DND-41 (cell line): ENCODE measurements around the gene SLC7A6OS.

ENCODE experiments used
- ATAC-seq: fragments of 200-7000 bp; cut with Tn5 transposase; 3 replicates; pipeline ENCODE4 v1.9.1; 2021; ENCODE audit warnings: low read depth; ENCODE audit not compliant: insufficient read depth
- DNase-seq: peaks from one replicate; pipeline ENCODE4 v3.0.0-alpha.2; 2020
- H2AFZ ChIP-seq: 2 replicates; pipeline ENCODE4 v1.6.0; 2012; ENCODE audit warnings: low read depth, low read length
- H3K27ac ChIP-seq: 2 replicates; pipeline ENCODE4 v1.5.1; 2012; ENCODE audit warnings: low read length, inconsistent platforms
- H3K27me3 ChIP-seq: fragments of 200-600 bp; sonication (generic); 2 replicates; pipeline ENCODE4 v1.6.0; 2012; ENCODE audit warnings: low read length, mild to moderate bottlenecking, inconsistent platforms; ENCODE audit not compliant: insufficient read depth, poor library complexity
- H3K36me3 ChIP-seq: 2 replicates; pipeline ENCODE4 v1.5.1; 2012; ENCODE audit warnings: low read length, inconsistent platforms; ENCODE audit not compliant: insufficient read depth
- H3K4me1 ChIP-seq: 2 replicates; pipeline ENCODE4 v1.5.1; 2012; ENCODE audit warnings: mild to moderate bottlenecking, low read length; ENCODE audit not compliant: insufficient read depth
- H3K4me2 ChIP-seq: 2 replicates; pipeline ENCODE4 v1.6.0; 2012; ENCODE audit warnings: mild to moderate bottlenecking, moderate library complexity, low read length, inconsistent platforms; ENCODE audit not compliant: insufficient read depth
- H3K4me3 ChIP-seq, 2 experiments: fragments of 200-600 bp in 1 of 2; shearing (Covaris generic) in 1 of 2; 2 replicates each; pipeline ENCODE4 v1.5.1; 2012 to 2016; ENCODE audit warnings: inconsistent platforms in 2 of 2, low read length in 2 of 2, mild to moderate bottlenecking in 2 of 2, low read depth in 1 of 2, moderate library complexity in 1 of 2
- H3K79me2 ChIP-seq: 2 replicates; pipeline ENCODE4 v1.6.0; 2012; ENCODE audit warnings: low read length, inconsistent platforms; ENCODE audit not compliant: insufficient read depth
- H3K9ac ChIP-seq: 2 replicates; pipeline ENCODE4 v1.6.0; 2012; ENCODE audit warnings: low read depth, mild to moderate bottlenecking, inconsistent platforms, low read length, moderate library complexity
- H3K9me3 ChIP-seq: 2 replicates; pipeline ENCODE4 v1.5.1; 2012; ENCODE audit warnings: low read length, moderate library complexity, mild to moderate bottlenecking, inconsistent platforms; ENCODE audit not compliant: insufficient read depth, severe bottlenecking
- H4K20me1 ChIP-seq: 2 replicates; pipeline ENCODE4 v1.6.0; 2012; ENCODE audit warnings: low read length; ENCODE audit not compliant: insufficient read depth
- EZH2 ChIP-seq: IDR thresholded peaks from 3 replicates; pipeline ENCODE4 v1.6.1; 2012; ENCODE audit warnings: borderline replicate concordance, low read depth, mild to moderate bottlenecking, moderate library complexity, low read length, inconsistent platforms; ENCODE audit not compliant: severe bottlenecking
- TF ChIP-seq, protein P1 (sequence below): IDR thresholded peaks from 2 replicates; pipeline ENCODE4 v1.5.1; 2012; ENCODE audit warnings: borderline replicate concordance, low read length, moderate library complexity, mild to moderate bottlenecking; ENCODE audit not compliant: poor library complexity, severe bottlenecking; ENCODE audit errors: extremely low read depth

SLC7A6OS gene

DNA sequence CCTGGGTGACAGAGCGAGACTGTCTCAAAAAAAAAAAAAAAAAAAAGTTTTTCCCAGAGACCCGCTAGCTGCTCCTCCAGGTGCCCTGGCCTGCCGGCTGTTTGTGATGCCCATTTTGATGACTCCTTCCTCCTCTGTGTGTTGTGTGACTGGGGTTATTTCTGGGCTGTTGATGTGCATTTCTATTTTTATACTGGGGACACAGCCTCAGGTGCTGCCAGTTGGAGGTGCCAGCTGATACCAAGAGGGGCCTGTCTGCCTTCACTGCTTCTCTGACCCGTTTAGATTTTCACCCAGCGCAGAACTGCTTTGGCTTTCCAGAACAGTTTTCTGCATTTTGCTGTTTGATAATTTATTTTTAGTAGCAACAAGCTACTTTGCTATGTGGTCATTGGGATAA, 58.9 kb downstream of the SLC7A6OS start:
- Histone ChIP-seq H3K36me3 (peaks cover 55% of the 10 kb centered on the region), H4K20me1 (peaks cover 2% of the 10 kb centered on the region; the same call in 1 of the 2 replicates), H3K4me2 (no peak overlapping the region), H2AFZ (no peak overlapping the region), H3K4me3 (no peak overlapping the region), H3K9me3 (no peaks in the 10 kb centered on the region), H3K27me3 (no peaks in the 10 kb centered on the region), H3K4me1 (peaks cover 25% of the 10 kb centered on the region), H3K9ac (no peak overlapping the region), H3K79me2 (peaks cover 18% of the 10 kb centered on the region), H3K27ac (no peak overlapping the region; the same call in 1 of the 2 replicates)
- ATAC-seq: peak; percentile 38; the same call in 1 of the 3 replicates
- DNase-seq: no peak
- no peak for TF ChIP-seq EZH2
- TF ChIP-seq, protein P1, sequence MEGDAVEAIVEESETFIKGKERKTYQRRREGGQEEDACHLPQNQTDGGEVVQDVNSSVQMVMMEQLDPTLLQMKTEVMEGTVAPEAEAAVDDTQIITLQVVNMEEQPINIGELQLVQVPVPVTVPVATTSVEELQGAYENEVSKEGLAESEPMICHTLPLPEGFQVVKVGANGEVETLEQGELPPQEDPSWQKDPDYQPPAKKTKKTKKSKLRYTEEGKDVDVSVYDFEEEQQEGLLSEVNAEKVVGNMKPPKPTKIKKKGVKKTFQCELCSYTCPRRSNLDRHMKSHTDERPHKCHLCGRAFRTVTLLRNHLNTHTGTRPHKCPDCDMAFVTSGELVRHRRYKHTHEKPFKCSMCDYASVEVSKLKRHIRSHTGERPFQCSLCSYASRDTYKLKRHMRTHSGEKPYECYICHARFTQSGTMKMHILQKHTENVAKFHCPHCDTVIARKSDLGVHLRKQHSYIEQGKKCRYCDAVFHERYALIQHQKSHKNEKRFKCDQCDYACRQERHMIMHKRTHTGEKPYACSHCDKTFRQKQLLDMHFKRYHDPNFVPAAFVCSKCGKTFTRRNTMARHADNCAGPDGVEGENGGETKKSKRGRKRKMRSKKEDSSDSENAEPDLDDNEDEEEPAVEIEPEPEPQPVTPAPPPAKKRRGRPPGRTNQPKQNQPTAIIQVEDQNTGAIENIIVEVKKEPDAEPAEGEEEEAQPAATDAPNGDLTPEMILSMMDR: no peak

DNA sequence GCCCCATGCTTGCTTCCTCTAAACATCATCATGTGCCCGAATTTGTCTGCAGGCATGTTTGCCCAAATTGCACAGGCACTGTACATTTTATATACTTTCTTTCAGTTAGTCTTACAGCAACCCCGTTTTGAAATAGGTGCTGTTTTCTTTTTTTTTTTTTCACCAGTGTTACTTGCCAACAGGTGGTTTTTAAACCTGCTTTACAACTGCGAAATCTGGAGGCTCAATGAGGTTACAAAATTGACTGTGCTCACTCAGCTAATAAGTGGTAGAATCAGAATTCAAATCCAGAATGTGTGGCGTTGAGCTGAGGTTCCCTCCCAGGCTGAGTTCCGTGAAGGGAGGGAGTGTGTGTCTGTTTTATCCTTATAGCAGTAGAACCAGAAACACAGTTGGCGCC, 59.8 kb downstream of the SLC7A6OS start:
- Histone ChIP-seq H3K9ac (no peak overlapping the region), H3K27ac (no peak overlapping the region), H2AFZ (no peak overlapping the region), H3K4me3 (no peak overlapping the region), H3K36me3 (peaks cover 52% of the 10 kb centered on the region), H3K79me2 (peaks cover 26% of the 10 kb centered on the region), H3K4me1 (peaks cover 25% of the 10 kb centered on the region), H3K27me3 (no peaks in the 10 kb centered on the region), H3K9me3 (no peaks in the 10 kb centered on the region), H3K4me2 (no peak overlapping the region), H4K20me1 (peaks cover 7% of the 10 kb centered on the region; the same call in 1 of the 2 replicates)
- ATAC-seq: no peak
- TF ChIP-seq, protein P1: no peak
- no peak for TF ChIP-seq EZH2
- no peak for DNase-seq

DNA sequence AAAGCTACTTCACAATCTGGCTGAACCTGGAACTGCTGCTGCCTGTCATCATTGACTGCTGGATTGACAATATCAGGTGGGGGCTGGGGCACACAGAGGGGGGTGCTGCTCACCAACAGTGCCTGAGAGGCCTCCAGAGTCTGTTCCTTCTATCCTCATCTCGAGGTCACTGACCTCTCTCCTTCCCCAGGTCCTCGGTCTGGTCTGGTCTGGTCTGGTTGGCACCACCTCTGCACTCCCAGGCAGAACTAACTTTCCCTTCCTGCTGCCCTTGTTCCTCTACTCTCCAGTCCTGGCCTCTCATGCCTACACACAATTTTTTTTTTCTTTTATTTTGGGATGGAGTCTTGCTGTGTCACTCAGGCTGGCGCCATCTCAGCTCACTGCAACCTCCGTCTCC, 61.4 kb downstream of the SLC7A6OS start:
- Histone ChIP-seq H3K4me1 (peaks cover 32% of the 10 kb centered on the region), H3K27me3 (no peaks in the 10 kb centered on the region), H3K4me3 (no peak overlapping the region), H3K9me3 (no peaks in the 10 kb centered on the region), H3K4me2 (no peak overlapping the region), H3K27ac (0 out of 2 replicates have a peak overlapping the region, but pooled peaks have one; percentile 23), H3K36me3 (peaks cover 37% of the 10 kb centered on the region), H3K79me2 (peaks cover 34% of the 10 kb centered on the region), H2AFZ (no peak overlapping the region), H4K20me1 (peaks cover 7% of the 10 kb centered on the region; the same call in 1 of the 2 replicates), H3K9ac (no peak overlapping the region)
- DNase-seq (no peak), ATAC-seq (no peak)
- no peak for TF ChIP-seq EZH2
- TF ChIP-seq, protein P1: no peak
